HL-60 (cell line): ENCODE results near the gene DECR2.

Experiments used
- GABPA ChIP-seq: IDR thresholded peaks from 2 replicates; pipeline ENCODE4 v1.6.1; 2012; ENCODE audit warnings: low read depth
- POLR2AphosphoS5 ChIP-seq: IDR thresholded peaks from 2 replicates; pipeline ENCODE4 v1.6.1; 2012; ENCODE audit warnings: low read depth
- TF ChIP-seq, protein P1 (sequence below): IDR thresholded peaks from 2 replicates; pipeline ENCODE4 v1.6.1; 2012; ENCODE audit warnings: low read depth; ENCODE audit not compliant: insufficient replicate concordance
- TF ChIP-seq, protein P2 (sequence below): IDR thresholded peaks from one replicate; pipeline ENCODE4 v1.5.1; 2011; ENCODE audit warnings: low read length, control low read depth, inconsistent platforms; ENCODE audit not compliant: insufficient read depth

DNA sequence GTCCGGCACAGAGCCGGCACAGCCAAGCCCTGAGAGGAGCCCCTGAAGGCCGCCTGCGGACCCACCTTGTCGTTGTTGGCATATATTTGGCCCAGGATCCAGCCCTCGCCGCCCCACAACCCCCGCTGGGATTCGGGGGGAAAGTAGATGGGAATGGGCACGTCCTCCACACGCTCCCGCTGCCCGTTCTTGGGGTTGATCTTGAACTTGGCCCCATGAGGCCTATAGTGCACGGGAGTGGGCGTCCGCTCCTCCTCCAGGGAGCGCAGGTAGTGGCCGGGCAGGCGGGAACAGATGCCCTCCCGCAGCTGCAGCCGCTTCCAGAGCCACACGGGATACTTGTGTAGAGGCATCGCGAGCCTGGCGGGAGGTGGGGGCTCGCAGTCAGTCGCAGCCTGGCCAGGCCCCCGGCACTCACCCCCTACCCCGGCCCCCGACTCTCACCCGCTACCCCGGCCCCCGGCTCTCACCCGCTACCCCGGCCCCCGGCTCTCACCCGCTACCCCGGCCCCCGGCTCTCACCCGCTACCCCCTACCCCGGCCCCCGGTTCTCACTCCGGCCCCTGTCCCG is 31.7 kb upstream of the DECR2 start:
- TF ChIP-seq, protein P1, sequence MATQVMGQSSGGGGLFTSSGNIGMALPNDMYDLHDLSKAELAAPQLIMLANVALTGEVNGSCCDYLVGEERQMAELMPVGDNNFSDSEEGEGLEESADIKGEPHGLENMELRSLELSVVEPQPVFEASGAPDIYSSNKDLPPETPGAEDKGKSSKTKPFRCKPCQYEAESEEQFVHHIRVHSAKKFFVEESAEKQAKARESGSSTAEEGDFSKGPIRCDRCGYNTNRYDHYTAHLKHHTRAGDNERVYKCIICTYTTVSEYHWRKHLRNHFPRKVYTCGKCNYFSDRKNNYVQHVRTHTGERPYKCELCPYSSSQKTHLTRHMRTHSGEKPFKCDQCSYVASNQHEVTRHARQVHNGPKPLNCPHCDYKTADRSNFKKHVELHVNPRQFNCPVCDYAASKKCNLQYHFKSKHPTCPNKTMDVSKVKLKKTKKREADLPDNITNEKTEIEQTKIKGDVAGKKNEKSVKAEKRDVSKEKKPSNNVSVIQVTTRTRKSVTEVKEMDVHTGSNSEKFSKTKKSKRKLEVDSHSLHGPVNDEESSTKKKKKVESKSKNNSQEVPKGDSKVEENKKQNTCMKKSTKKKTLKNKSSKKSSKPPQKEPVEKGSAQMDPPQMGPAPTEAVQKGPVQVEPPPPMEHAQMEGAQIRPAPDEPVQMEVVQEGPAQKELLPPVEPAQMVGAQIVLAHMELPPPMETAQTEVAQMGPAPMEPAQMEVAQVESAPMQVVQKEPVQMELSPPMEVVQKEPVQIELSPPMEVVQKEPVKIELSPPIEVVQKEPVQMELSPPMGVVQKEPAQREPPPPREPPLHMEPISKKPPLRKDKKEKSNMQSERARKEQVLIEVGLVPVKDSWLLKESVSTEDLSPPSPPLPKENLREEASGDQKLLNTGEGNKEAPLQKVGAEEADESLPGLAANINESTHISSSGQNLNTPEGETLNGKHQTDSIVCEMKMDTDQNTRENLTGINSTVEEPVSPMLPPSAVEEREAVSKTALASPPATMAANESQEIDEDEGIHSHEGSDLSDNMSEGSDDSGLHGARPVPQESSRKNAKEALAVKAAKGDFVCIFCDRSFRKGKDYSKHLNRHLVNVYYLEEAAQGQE = no peak
- TF ChIP-seq, protein P2, sequence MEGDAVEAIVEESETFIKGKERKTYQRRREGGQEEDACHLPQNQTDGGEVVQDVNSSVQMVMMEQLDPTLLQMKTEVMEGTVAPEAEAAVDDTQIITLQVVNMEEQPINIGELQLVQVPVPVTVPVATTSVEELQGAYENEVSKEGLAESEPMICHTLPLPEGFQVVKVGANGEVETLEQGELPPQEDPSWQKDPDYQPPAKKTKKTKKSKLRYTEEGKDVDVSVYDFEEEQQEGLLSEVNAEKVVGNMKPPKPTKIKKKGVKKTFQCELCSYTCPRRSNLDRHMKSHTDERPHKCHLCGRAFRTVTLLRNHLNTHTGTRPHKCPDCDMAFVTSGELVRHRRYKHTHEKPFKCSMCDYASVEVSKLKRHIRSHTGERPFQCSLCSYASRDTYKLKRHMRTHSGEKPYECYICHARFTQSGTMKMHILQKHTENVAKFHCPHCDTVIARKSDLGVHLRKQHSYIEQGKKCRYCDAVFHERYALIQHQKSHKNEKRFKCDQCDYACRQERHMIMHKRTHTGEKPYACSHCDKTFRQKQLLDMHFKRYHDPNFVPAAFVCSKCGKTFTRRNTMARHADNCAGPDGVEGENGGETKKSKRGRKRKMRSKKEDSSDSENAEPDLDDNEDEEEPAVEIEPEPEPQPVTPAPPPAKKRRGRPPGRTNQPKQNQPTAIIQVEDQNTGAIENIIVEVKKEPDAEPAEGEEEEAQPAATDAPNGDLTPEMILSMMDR = no peak
- TF ChIP-seq POLR2AphosphoS5 = no peak
- TF ChIP-seq GABPA = no peak
